Stimulated activated CD4-positive, alpha-beta T cell treated with anti-CD3 and anti-CD28 coated beads, Interleukin-2, amount 100 ng/mL, for 24 hours (primary cell): Measurements from ENCODE around the gene GRIA4.
"Not testable (repeated sequence)": the region's sequence is repeated elsewhere in the genome, so short reads cannot be mapped to it uniquely, and the experiment has no call there.

Experiments
- DNase-seq, 2 donors: peaks; one replicate each; pipeline ENCODE4 v3.0.0-alpha.2; 2020

The GRIA4 gene

DNA sequence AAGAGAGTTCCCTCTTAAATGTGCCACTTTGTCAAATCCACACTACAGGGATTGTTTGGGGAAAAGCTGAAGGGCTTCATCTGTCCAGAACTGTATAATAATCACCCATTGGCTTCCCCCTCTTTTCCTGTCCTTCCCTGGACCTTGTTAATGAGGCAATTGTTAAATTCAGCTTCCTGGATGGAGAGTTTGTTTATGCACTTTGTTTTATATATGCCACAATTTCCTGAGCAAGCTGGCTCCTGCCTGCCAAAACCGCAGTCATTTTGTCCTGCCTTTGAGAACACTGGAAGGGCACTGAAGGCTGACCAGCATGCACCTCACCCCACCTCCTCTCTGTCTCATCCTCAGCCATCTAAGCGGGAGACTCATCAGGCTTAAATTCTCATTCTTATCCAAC, 325.9 kb downstream of the GRIA4 start:
- no peak for DNase-seq

DNA sequence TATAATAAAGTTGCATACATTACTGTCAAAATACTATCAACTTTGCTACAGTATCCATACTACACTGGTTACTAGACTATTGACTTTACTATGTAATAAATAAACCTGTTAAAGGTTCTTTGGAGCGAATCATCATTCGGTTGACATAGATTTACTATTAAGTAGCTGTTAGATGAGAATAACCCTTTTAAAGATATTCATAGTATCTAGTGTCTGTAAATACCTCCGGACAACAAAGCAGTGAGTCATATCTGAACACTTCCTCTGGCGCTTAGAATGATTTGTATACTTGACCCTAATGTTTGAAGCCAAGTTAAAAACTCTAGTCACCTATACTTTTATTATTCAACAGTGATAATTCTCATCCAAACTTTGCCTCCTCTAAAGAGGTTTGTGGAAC, 327.5 kb downstream of the GRIA4 start:
- no peak for DNase-seq

DNA sequence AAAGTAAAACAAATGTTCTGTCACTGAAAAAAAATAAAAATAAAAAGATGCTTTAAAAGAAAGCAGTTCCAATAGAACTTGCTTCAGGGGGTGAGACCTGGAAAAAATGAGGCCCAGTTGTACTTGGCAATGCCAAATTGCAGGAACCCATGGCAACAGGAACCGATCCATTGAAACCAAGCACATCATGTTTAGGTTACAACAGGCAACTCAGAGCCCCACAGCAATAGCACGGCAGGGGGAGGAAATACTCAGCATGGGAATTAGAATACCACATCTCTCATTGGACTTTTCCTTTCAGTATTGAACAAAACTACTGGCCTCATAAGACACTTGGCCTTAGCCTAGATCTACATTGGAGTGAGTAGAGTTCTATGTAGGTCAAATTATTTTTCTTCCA, 327.9 kb downstream of the GRIA4 start:
- DNase-seq, result no peak

DNA sequence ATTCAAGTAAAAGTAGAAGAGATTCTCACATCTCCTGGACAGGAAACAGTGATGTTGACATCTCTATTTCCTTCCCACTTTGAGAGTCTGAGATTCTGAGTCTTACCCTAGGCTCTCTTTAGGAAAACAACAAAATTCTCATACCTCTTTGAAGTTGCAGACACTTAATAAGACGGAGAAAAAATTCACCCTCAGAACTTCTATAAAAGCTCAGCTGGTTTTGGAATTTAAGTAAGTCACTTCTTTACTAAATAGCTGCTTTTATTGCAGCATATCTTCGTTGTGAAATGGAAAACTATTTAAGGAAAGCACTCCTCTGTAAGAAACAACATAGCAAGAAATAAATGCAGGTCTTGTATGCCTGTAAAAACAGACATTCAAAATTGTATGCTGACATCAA, 333.0 kb downstream of the GRIA4 start:
- DNase-seq, result no peak

DNA sequence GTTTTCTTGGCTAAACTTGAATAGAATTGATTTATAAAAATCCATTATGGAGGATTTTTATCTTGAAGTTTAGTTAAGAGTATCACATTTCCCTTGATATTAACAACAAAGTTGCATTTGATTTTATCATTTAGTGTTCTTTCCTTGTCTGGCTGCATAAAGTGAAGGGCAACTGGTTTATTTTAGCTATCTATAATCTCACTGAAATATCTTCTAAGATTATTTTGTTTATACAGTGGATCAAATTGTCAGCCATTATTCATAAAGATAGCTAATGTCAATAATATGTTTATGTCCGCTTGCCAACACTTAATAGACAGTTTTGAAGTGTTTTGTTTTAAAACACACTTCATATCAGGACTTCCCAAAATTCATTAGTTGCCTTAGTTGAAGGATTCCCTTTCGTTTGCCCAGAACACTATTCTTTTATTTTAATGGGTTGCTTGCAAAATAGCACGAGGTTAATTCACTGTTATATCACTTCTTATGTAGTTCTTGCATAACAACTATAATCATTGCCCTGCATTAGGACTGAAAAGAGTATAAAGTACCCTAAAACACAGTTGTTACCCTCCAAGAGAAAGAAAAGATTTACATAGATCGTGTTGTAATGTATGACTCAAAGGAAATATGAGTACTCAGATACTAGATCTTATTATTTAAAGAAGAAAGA, 339.2 kb downstream of the GRIA4 start:
- no peak for DNase-seq

DNA sequence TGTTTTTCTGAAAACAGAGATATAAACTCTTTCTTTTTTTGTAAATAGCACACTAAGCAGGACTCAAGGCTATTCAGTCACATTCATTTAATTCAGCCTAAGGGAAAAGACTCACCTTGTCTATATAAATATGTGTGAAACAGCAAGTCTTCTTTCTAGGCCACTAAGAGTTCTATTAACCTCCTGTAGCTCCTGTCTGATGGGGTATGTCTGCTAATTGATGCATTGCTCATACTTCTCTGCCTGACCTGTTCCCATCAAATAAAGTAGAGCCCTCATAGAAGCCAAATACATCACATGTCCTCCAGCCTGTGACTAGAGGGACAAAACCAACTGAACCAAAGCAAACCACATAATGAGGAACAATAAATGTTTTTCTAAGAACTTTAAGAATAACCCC, 344.0 kb downstream of the GRIA4 start:
- DNase-seq, result no peak

DNA sequence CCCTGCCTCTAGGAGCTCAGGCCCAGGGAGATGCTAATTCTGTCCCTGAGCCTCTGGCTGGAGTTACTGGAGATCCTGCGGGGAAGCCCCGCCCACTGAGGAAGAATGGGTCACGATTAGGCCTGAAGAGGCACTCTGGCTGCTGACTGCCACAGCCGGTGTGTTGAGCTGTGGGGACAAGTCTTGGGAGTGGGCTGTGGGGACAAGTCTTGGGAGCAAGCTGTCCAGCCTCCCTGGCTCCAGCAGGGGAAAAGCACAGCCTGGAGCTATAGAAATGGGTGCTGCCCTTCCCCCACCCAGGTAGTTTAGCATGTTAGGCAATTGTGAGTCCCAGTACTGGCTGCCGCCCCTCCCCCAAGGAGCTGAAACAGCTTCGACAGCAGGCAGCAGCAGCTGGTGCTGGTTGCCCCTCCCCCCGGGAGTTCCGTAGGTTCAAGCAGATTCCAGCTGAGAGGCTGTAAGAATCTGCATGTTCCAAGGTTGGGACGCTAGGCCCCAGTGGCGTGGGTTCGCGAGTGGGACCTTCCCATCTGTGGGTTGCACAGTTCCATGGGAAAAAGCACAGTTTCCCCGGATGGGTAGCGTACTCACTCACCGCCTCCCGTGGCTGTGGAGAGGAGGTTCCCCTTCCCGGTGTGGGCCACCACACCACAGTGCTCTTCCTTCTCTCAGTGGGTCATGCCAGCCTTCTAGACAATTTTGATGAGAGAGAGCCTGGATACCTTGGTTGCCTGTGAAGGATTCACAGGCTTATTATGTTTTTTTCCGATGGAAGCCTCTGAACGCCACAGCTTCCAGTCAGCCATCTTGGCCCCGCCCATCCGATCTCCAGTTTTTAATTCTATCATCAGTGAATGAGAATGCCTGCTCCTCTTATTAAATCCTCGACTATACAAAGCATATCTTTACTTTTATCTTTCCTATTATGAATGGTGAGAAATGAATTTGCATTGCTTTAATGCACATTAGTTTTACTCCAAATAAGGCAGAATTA, 350.7 kb downstream of the GRIA4 start:
- DNase-seq, result no peak

DNA sequence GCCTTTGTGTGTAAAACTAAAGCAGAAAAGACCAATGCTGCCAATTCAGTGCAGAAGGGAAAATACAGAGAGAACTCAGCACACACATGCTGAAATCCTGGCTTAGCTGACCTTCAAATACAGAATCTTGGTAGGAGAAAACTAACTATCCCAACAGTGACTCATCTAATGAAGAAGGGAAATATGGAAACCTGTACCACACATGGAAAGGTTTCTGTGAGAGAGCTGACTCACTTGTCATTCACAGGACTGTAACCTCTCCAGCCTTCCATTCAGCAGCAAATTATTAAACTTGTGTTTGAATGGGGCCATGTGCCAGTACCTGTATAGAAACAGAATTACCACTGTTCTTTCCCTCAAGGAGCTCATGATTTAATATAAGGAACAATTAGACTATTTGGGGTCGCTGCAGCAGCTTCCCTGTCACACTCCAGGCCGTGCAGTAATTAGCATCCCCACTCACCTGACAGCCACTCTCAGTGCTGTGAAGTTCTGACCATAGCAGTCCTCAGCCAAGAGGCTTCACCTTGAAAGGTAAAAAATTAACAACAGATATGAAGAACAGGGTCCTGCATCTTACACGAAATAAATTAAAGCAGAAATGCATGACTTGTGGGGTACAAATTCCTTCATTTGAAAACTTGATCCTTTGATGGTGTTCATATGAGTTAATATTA, 358.3 kb downstream of the GRIA4 start:
- DNase-seq, result no peak

DNA sequence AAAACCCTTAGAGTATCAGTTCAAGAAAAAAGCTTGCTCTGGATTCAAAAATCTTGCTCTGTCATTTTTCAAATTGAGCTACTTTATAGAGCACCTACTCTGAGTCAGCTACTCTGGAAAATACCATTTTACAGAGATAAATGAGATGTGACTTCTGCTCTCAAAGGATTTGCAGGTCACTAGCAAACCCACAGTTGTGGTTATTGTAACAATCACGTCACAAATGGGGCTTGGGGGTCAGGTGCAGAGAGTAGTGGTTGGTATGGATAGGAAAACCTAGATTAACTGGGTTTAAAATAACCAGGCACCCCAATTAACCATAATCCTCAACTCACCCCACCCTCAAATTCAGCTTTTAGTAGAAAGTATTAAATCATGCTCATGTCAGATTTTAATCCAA, 359.9 kb downstream of the GRIA4 start:
- no peak for DNase-seq

DNA sequence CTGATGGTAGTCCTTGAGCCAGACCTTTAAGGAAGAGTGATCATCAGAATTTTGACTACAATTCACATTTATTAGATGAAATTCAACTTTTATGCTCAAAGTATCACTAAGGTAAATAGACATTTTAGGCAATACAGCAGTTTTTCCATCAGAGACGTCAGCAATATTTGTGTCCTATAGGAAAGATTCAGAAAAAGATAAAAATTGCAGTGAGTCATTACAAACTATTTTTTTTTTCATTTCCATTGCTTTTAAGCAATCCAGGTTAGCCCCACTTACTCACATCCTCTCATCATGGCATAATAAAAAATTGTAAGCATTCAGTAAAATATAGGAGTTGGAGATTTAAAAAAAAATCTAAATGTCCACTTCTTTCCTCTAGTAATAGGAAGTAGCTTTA, 365.3 kb downstream of the GRIA4 start:
- no peak for DNase-seq

DNA sequence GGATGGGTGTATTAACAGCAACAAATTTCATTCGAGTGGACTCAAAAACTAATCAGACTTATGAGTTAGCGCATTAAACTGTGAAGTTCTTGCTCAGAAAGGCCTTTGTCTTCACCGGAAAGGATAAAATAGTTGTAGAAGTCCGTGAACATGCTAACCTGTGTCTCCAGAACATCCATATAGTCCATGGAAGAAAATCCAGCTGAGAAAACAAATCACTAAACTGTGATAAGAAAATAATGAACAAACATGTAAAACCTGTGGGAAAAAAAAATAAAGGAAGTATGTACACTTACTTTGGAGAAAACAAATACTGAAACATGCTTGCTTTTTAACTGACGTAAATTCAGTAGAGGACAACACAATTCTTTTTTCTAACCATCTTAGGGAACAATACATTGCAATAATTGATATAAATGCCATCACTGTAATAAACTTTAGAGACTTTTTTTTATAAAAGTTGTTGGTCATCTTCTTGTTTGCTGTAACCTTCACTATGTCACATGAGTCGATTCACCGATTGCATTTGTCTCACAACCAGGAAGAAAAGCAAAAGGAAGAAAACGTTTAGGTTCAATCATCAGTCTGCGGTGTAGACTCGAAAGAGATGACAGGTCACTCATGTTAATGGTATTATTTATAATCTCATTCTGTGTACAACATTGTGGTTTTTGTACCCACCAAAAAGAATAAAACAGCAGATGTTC, 370.3 kb downstream of the GRIA4 start:
- no peak for DNase-seq

DNA sequence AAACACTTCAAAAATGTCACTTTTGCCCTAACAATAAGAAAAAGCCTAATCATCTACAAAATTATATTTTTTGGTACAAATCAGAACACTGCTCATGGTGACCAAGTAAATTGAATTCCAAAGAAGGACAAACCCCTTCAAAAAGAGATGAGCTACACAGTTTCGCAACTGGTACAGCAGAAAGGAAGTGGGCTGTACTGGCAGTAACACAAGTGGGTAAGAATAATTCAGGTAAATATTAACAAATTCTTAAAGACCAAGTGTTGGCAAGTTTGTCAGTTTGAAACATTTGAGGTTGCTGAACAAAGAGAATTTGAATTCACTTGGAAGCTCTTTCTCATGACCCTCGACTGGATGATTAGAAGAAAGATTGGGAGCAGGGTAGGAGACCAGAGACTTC, 376.7 kb downstream of the GRIA4 start:
- no peak for DNase-seq

DNA sequence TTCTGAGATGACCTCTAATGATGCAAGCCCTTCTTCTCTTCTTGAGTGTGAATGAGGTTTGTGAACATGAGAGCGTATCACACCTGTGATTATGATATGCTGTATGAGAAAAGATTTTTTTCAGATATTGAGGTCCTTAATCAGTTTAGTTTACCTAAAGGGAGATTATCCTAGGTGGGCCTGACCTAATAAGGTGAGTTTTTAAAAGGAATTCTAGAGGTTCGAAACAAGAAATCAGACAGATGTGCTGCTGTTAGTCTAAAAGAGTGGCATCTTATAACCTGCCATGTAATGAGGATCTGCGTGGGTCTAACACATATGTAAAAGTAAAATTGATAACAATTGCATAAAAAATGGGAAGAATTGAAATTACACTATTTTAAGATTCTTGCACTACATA, 378.3 kb downstream of the GRIA4 start:
- no peak for DNase-seq

DNA sequence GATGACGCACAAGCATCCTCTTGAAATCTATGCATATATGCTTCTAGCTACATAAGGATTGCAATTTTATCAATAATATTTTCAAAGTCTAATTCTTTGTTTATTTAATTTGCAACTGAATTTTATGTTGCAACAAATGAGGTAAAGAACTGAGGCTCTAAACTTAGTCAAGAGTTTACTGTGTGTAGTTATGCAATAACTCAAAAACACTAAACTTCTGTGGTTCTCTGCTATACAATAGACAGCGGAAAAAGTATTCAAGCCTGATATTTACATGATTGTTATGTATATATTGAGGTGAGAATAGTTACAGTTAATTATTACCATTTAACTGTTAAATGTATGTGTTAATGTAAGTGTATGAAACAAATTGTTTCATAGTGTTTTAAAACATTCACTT, 379.3 kb downstream of the GRIA4 start:
- DNase-seq, result no peak

DNA sequence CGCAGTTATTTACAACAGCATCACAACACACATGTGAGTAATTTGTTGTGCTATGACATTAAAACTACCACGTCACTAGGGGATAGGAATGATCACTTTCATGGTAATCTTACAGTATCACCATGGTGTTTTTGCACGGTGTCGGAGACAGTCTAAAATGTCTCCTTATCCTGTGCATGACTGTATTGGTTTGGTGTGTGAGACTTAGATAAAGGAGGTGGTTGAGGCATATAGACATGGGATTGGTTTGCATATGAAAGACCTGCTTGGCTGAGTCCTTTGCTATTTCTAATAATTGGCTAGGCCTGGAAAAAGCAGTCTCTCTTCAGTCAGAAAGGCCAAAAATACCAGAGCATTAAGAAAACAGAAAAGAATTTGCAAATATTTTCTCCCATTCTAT, 382.0 kb downstream of the GRIA4 start:
- DNase-seq, result no peak

DNA sequence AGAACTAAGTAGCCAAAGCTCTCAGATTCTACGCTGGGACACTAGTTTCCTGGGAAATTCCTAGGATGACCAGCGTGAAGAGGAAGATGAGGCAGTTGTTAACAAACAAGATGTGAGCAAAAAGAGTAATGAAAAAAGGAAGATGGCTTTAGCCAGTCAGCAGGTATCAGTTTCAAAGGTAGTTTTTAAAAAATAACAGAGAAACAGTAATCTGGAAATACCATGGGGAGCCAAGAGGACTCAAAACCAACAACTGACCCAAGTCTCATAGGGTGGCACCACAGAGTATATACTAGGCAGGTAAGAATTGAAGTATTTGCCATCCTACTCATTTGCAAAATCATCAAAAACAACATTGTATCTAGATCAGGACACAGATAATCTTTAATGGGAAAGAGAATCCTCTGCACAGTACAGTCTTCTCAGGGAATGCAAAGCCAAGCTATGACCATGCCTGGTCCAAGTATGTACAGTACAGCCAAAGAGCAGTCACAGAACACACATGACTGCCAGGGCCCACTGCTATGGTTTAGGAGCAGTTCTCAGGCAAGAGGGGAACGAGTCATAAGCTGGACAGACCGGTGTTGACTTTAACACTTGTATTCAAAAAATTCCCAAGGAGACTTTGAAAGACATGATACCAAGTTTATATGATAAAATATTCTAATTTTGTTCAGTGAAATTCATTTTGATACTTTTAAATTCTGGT, 391.6 kb downstream of the GRIA4 start:
- DNase-seq, result no peak

DNA sequence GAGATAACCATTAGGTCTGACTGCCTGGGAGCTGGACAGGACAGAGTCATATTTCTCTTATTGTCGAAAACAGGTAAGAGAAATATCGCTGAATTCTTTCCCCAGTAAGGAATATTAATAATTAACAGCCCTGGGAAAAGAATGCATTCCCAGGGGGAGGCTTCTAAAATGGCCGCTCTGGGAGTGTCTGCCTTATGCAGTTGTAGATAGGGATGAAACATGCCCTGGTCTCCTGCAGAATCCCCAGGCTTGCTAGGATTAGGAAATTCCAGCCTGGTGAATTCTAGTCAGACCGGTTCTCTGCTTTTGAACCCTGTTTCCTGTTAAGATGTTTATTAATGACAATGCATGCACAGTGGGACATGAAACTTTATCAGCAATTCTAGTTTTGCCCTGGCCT, 393.2 kb downstream of the GRIA4 start:
- DNase-seq, result not testable (repeated sequence)

DNA sequence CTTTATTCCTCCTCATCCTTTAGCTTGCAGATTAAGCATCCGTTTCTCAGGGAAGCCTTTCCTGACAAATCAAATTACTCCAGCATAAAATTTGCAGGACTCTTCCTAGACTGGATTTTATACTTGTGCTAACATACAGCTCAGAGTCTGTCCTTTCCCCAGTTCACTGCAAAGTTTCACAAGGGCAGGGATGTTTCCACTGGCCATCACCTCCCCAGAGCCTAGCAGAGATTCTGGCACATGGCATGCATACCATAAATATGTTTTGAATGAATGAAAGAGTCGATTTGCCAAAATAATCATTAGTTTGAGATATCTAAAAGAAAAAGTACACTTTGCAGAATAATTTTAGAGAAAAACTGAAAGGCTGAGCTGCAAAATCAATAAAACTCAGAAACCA, 401.6 kb downstream of the GRIA4 start:
- no peak for DNase-seq

DNA sequence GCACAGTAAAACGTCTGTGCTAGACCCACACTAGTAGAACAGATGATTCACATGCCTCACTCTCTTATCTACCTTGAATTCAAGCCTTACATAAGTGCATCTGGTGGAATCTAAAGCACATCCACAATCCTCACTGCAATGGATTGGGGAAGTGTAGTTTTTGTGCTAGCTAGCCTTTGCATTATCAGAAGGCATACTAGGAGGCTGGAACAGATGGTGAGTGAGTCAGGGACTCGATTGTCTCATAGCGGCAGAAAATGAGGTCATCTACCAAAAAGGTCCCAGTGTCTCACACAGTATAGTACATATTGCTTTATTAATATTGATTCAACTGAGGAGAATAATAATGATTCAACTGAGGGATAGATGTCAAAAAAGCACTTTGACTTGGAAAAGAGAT, 402.9 kb downstream of the GRIA4 start:
- DNase-seq, result no peak

DNA sequence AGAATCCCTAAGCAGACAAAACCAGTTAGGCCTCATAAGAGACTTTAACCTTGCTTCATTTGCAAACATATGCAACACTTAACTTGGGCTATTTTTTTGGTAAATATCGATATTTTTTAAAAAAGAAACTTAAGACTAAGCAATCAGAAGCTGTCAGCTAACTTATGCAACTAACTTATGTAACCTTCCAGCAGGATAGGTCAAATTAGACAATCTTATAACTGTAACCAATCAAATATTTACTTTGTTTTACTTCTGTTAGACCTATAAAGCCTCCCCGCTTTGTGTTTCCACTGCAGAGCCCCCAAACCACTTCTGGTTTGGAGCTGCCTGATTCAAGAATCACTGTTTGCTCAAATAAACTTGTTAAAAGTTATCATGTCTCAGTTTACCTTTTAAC, 404.2 kb downstream of the GRIA4 start:
- no peak for DNase-seq

DNA sequence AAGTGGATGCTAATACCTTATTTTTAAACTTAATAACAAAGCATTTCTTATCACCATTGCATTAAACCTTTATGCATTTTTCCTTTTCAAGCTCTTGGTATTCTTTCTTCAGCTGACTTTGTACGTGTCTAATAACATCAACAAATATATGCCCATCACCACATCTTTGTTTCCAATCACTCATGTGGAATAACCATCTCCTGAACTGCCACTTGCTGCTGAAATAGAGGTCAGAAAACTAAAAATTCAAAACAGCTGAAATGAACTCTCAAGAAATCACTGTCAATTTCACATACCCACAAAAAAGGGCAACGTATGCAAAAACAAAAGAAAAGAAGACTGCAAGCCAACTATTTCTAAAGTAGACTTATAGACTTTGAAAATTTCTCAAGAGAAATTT, 404.7 kb downstream of the GRIA4 start:
- DNase-seq, result no peak

DNA sequence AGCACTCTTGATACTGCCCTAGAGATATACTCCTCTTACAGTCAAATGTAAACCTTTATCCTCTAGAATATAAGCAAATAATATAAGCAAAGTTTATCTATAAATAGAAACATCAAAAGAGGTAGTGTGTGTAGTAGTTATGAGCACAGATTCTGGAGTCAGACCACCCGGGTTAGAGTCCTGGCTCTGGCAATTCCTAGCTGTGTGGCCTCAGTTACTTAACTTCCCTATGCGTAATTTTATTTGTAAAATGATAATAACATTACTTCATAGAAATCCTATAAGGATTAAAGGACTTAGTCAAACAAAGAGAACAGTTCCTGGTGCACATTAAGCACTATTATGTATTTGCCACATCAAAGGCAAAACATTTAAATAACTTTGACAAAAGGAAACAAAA, 405.2 kb downstream of the GRIA4 start:
- DNase-seq, result no peak

DNA sequence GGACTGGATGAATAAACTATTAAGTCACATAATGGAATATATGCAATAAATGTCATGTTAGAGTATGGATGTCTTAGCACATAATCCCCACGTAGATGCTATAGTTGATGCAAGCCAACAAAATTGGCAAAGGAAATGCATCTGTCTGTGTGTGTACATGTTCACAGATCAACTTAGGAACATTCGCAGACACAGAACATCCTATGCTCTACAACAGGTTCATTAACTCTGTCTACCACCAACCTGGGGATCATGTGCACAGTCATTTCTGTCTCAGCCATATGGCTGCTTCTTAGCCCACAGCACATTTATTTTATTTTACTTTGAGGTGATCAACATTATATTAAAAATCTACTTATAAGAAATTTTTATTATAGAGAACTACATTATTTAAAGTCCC, 407.2 kb downstream of the GRIA4 start:
- DNase-seq, result no peak
